PC-9 (cell line): ENCODE data around the gene CMSS1. TPM values are rescaled to one million over a fixed set of nuclear protein-coding genes. Genes with fewer than 3 reads are reported as not detected.

ENCODE experiments used
- BruUV-seq: library from RNA; stranded (reverse); fragments of 400-500 nt; replicated peaks from 2 replicates; lab custom pipeline; 2021; lab: Mats Ljungman, UMichigan
- CTCF ChIA-PET: fragments of 300-600 bp; sonication (Branson Sonifier 250); formaldehyde crosslinking; loops from one replicate; lab custom pipeline; 2022; ENCODE audit warnings: antibody characterized with exemption; lab: Charles Lee
- POLR2A ChIA-PET: fragments of 300-600 bp; sonication (Branson Sonifier 250); formaldehyde crosslinking; loops from one replicate; lab custom pipeline; 2022; ENCODE audit warnings: antibody characterized with exemption; ENCODE audit not compliant: unreplicated experiment; lab: Charles Lee
- DNase-seq, 2 experiments: peaks; one replicate each; pipeline versions ENCODE4 v3.0.0 to v3.0.0-alpha.2; 2015 to 2022; ENCODE audit warnings: mixed read lengths in 1 of 2
- H2AFZ ChIP-seq: fragments of 200-600 bp; sonication (generic); 2 replicates; pipeline ENCODE4 v1.8.1; 2017; ENCODE audit warnings: antibody characterized with exemption
- H3F3A ChIP-seq: fragments of 200-600 bp; sonication (generic); 2 replicates; pipeline ENCODE4 v1.8.1; 2017; ENCODE audit warnings: antibody characterized with exemption, mild to moderate bottlenecking, low read depth; ENCODE audit not compliant: insufficient read depth
- H3K27ac ChIP-seq: fragments of 200-600 bp; sonication (generic); 2 replicates; pipeline ENCODE4 v1.6.1; 2016; ENCODE audit warnings: mixed run types
- H3K27me3 ChIP-seq: fragments of 200-600 bp; sonication (generic); 2 replicates; pipeline ENCODE4 v1.6.1; 2016; ENCODE audit warnings: low read depth, mixed run types; ENCODE audit not compliant: insufficient read depth
- H3K36me3 ChIP-seq: fragments of 200-600 bp; sonication (generic); 2 replicates; pipeline ENCODE4 v1.6.1; 2016; ENCODE audit warnings: low read depth, mixed run types
- H3K4me1 ChIP-seq: fragments of 200-600 bp; sonication (generic); replicated peaks from 2 replicates; pipeline ENCODE4 v1.6.1; 2016; ENCODE audit warnings: mixed run types; ENCODE audit not compliant: insufficient read depth
- H3K4me2 ChIP-seq: fragments of 200-600 bp; sonication (generic); 2 replicates; pipeline ENCODE4 v1.6.1; 2017; ENCODE audit warnings: mixed run types
- H3K4me3 ChIP-seq: fragments of 200-600 bp; sonication (generic); 2 replicates; pipeline ENCODE4 v1.6.1; 2016; ENCODE audit warnings: mixed run types
- H3K79me2 ChIP-seq: fragments of 200-600 bp; sonication (generic); 2 replicates; pipeline ENCODE4 v1.6.1; 2017; ENCODE audit warnings: low read depth, mixed run types
- H3K9me2 ChIP-seq: fragments of 200-600 bp; sonication (generic); 2 replicates; pipeline ENCODE4 v1.8.1; 2017; ENCODE audit warnings: mild to moderate bottlenecking; ENCODE audit not compliant: insufficient read depth
- H3K9me3 ChIP-seq: fragments of 200-600 bp; sonication (generic); 2 replicates; pipeline ENCODE4 v1.8.1; 2016; ENCODE audit warnings: low read depth; ENCODE audit not compliant: insufficient read depth
- H4K20me1 ChIP-seq: fragments of 200-600 bp; sonication (generic); 2 replicates; pipeline ENCODE4 v1.8.1; 2017; ENCODE audit not compliant: insufficient read depth
- CTCF ChIP-seq: fragments of 200-600 bp; sonication (generic); conservative IDR thresholded peaks from 2 replicates; pipeline ENCODE4 v1.6.1; 2017; ENCODE audit warnings: mixed run types, antibody characterized with exemption, mild to moderate bottlenecking, moderate library complexity
- EZH2 ChIP-seq: fragments of 200-600 bp; sonication (generic); IDR thresholded peaks from 2 replicates; pipeline ENCODE4 v1.8.0; 2017; ENCODE audit warnings: antibody characterized with exemption, low read depth
- intact Hi-C: fragments of 100-400 bp; cut with micrococcal nuclease; formaldehyde crosslinking; loops from one replicate; pipeline ENCODE4 v1.10.0; 2022; ENCODE audit not compliant: unreplicated experiment
- total RNA-seq: library from RNA; stranded (reverse); gene quantifications from 2 replicates; pipeline ENCODE4 v1.2.3, GENCODE V29; 2021

CMSS1 gene
- total RNA-seq, 1 experiment from 2014 or later: 98.9 TPM

GRCh38 chr3:100040451-100041225, 223.0 kb downstream of the CMSS1 start:
- no peaks in the 10 kb centered on the region for H4K20me1 ChIP-seq
- BruUV-seq: TSS peak; percentile 93
- peaks cover 50% of the 10 kb centered on the region for H3K4me1 ChIP-seq
- intact Hi-C loops: loop anchor here (1.0 to 5.0 kb wide), 3 partner anchors 37 to 220 kb away; partner anchors contain the start of gene TBC1D23
- H3K36me3 ChIP-seq: peaks cover 9% of the 10 kb centered on the region; the same call in 1 of the 2 replicates
- 0 out of 2 replicates have a peak overlapping the region, but pooled peaks have one; percentile 0 for H3K4me3 ChIP-seq
- ChIA-PET CTCF (interaction anchor here (0.6 to 1.6 kb wide), 5 partner anchors 146 to 845 kb away, joined by 3 to 7 read pairs (median 6); no protein-coding TSS in a partner anchor), POLR2A (interaction anchor here (0.6 to 1.4 kb wide), 7 partner anchors 37 to 559 kb away, joined by 3 to 7 read pairs (median 4); no protein-coding TSS in a partner anchor)
- no peaks in the 10 kb centered on the region for H3K27me3 ChIP-seq
- no peaks in the 10 kb centered on the region for H3K79me2 ChIP-seq
- TF ChIP-seq EZH2: no peak
- TF ChIP-seq CTCF: no peak
- DNase-seq: no peak
- peak overlapping the region; percentile 52 for H3K4me2 ChIP-seq
- 0 out of 2 replicates have a peak, but pooled peaks cover 4% of the 10 kb centered on the region for H3K9me2 ChIP-seq
- no peak overlapping the region for H2AFZ ChIP-seq
- H3F3A ChIP-seq: peaks cover 40% of the 10 kb centered on the region
- no peaks in the 10 kb centered on the region; the same call in 1 of the 2 replicates for H3K9me3 ChIP-seq
- H3K27ac ChIP-seq: peak overlapping the region; percentile 90

GRCh38 chr3:100041328-100041749, 223.7 kb downstream of the CMSS1 start:
- peaks cover 9% of the 10 kb centered on the region; the same call in 1 of the 2 replicates for H3K36me3 ChIP-seq
- CTCF ChIA-PET: interaction anchor here (0.6 to 1.6 kb wide), 6 partner anchors 34 to 844 kb away, joined by 3 to 8 read pairs (median 6); no protein-coding TSS in a partner anchor
- H3K27ac ChIP-seq: peak overlapping the region; percentile 90
- DNase-seq: peak; percentile 24 to 93
- H3F3A ChIP-seq: peaks cover 40% of the 10 kb centered on the region
- TF ChIP-seq CTCF (no peak), EZH2 (no peak)
- no peak overlapping the region for H2AFZ ChIP-seq
- H3K4me2 ChIP-seq: peak overlapping the region; percentile 52
- H3K79me2 ChIP-seq: no peaks in the 10 kb centered on the region; the same call in 1 of the 2 replicates
- peaks cover 57% of the 10 kb centered on the region for H3K4me1 ChIP-seq
- H3K9me3 ChIP-seq: no peaks in the 10 kb centered on the region; the same call in 1 of the 2 replicates
- H4K20me1 ChIP-seq: no peaks in the 10 kb centered on the region
- no peaks in the 10 kb centered on the region for H3K27me3 ChIP-seq
- POLR2A ChIA-PET: interaction anchor here (0.6 to 1.4 kb wide), 8 partner anchors 20 to 559 kb away, joined by 3 to 7 read pairs (median 4); no protein-coding TSS in a partner anchor
- H3K4me3 ChIP-seq: peak overlapping the region; percentile 1; the same call in 1 of the 2 replicates
- 0 out of 2 replicates have a peak, but pooled peaks cover 4% of the 10 kb centered on the region for H3K9me2 ChIP-seq
- no TSS peak for BruUV-seq
- intact Hi-C loops: loop anchor here (1.0 to 5.0 kb wide), 3 partner anchors 38 to 219 kb away; partner anchors contain the start of gene TBC1D23
